HepG2 (cell line): ENCODE results near the gene ELP1. TPM values are rescaled to one million over a fixed set of nuclear protein-coding genes. Genes with fewer than 3 reads are reported as not detected.

Experiments used
- ATAC-seq: fragments of 200-7000 bp; cut with Tn5 transposase; 3 replicates; pipeline ENCODE4 v1.9.1; 2020; ENCODE audit warnings: mild to moderate bottlenecking, moderate library complexity
- BruUV-seq: library from RNA; stranded (reverse); fragments of 400-500 nt; replicated peaks from 2 replicates; lab custom pipeline; 2021; lab: Mats Ljungman, UMichigan
- CTCF ChIA-PET: fragments of 300-600 bp; formaldehyde crosslinking; extraction: SDS; loops from one replicate; lab custom pipeline; 2021; ENCODE audit warnings: low total read pairs, inconsistent platforms, low intra/inter-chr PET ratio; lab: Yijun Ruan, JAX
- POLR2A ChIA-PET: fragments of 350-600 bp; sonication (Branson Sonifier 250); formaldehyde crosslinking; loops from one replicate; lab custom pipeline; 2020; ENCODE audit warnings: antibody characterized with exemption, inconsistent platforms; lab: Yijun Ruan, JAX
- DNase-seq: peaks from one replicate; pipeline ENCODE4 v3.0.0-alpha.2; 2015; ENCODE audit warnings: low spot score
- FAIRE-seq: peaks from 3 replicates; lab custom pipeline; 2011; peaks lifted over from hg19 to GRCh38; lab: Jason Lieb, UNC
- H2AFZ ChIP-seq: one replicate; pipeline ENCODE4 v1.6.1; 2011; ENCODE audit warnings: low read length, inconsistent platforms
- H3K27ac ChIP-seq: fragments of 300-600 bp; 3 replicates; pipeline ENCODE4 v1.8.0; 2011; ENCODE audit warnings: mixed run types, mild to moderate bottlenecking, mixed read lengths, low read length, inconsistent platforms; ENCODE audit not compliant: insufficient read depth; ENCODE audit errors: extremely low read length
- H3K27me3 ChIP-seq, 2 experiments: fragments of 200-600 bp in 1 of 2; 2 replicates in 1 of 2; 3 replicates in 1 of 2; pipeline versions ENCODE4 v1.6.0 to v1.8.0; 2011; ENCODE audit warnings: low read length in 2 of 2, mild to moderate bottlenecking in 2 of 2, moderate library complexity in 2 of 2, inconsistent platforms in 1 of 2; ENCODE audit not compliant: insufficient read depth in 2 of 2, control insufficient read depth in 1 of 2
- H3K36me3 ChIP-seq, 2 experiments: fragments of 200-600 bp in 1 of 2; replicated peaks in 1 of 2; 2 replicates in 1 of 2; 3 replicates in 1 of 2; pipeline versions ENCODE4 v1.5.1 to v1.8.0; 2011; ENCODE audit warnings: low read length in 2 of 2, inconsistent platforms in 1 of 2; ENCODE audit not compliant: insufficient read depth in 2 of 2, control insufficient read depth in 1 of 2
- H3K4me1 ChIP-seq: 2 replicates; pipeline ENCODE4 v1.5.1; 2012; ENCODE audit warnings: low read length, inconsistent platforms; ENCODE audit not compliant: insufficient read depth
- H3K4me2 ChIP-seq: 2 replicates; pipeline ENCODE4 v1.6.0; 2011; ENCODE audit warnings: low read depth, low read length, inconsistent platforms
- H3K4me3 ChIP-seq, 3 experiments: fragments of 200-600 bp in 1 of 3; sonication (generic), shearing (Covaris generic) in 1 of 3; replicated peaks in 1 of 3; 2 replicates each; pipeline ENCODE4 v1.5.1; 2011 to 2016; ENCODE audit warnings: low read length in 3 of 3, inconsistent platforms in 2 of 3, low read depth in 2 of 3, mild to moderate bottlenecking in 2 of 3, control low read depth in 1 of 3, mixed read lengths in 1 of 3; ENCODE audit not compliant: insufficient read depth in 1 of 3
- H3K79me2 ChIP-seq: one replicate; pipeline ENCODE4 v1.6.1; 2011; ENCODE audit warnings: low read length, inconsistent platforms; ENCODE audit not compliant: insufficient read depth
- H3K9ac ChIP-seq: 2 replicates; pipeline ENCODE4 v1.6.0; 2011; ENCODE audit warnings: mild to moderate bottlenecking, low read depth, low read length, inconsistent platforms; ENCODE audit not compliant: insufficient read depth
- H3K9me3 ChIP-seq: 2 replicates; pipeline ENCODE4 v1.5.1; 2012; ENCODE audit warnings: mild to moderate bottlenecking, low read length
- H4K20me1 ChIP-seq: 2 replicates; pipeline ENCODE4 v1.6.0; 2011; ENCODE audit warnings: inconsistent platforms, mild to moderate bottlenecking, low read length, moderate library complexity; ENCODE audit not compliant: insufficient read depth
- FUBP1 ChIP-seq: sonication (generic); formaldehyde crosslinking; IDR thresholded peaks from 2 replicates; pipeline ENCODE4 v1.5.1; 2020; ENCODE audit warnings: missing genetic modification reagents, mild to moderate bottlenecking, borderline replicate concordance
- GLMP ChIP-seq: sonication (generic); formaldehyde crosslinking; IDR thresholded peaks from 2 replicates; pipeline ENCODE4 v1.9.0; 2021; ENCODE audit warnings: missing genetic modification reagents, mild to moderate bottlenecking, borderline replicate concordance
- NR2F1 ChIP-seq, 2 experiments: fragments of 450-650 bp in 1 of 2; formaldehyde crosslinking in 1 of 2; IDR thresholded peaks; 2 replicates each; pipeline versions ENCODE4 v1.5.0 to v1.6.1; 2016 to 2020; ENCODE audit warnings: mild to moderate bottlenecking in 1 of 2, missing compliant biosample characterization in 1 of 2, missing genetic modification reagents in 1 of 2, moderate library complexity in 1 of 2
- NR2F2 ChIP-seq: IDR thresholded peaks from 2 replicates; pipeline ENCODE4 v1.6.1; 2012; ENCODE audit warnings: low read depth, inconsistent platforms, borderline replicate concordance
- PAX8 ChIP-seq: sonication (generic); formaldehyde crosslinking; IDR thresholded peaks from 2 replicates; pipeline ENCODE4 v1.8.0; 2022; ENCODE audit warnings: mild to moderate bottlenecking, missing genetic modification reagents, borderline replicate concordance
- ZHX1 ChIP-seq: sonication (generic); formaldehyde crosslinking; IDR thresholded peaks from 2 replicates; pipeline ENCODE4 v1.8.1; 2022; ENCODE audit warnings: low read depth, mild to moderate bottlenecking, missing genetic modification reagents
- ZNF574 ChIP-seq: sonication (generic); formaldehyde crosslinking; IDR thresholded peaks from 2 replicates; pipeline ENCODE4 v1.4.0; 2020; ENCODE audit warnings: missing genetic modification reagents
- WGBS: methylation state at CpG from one replicate; pipeline ENCODE4 v1.1.6; 2017; ENCODE audit warnings: low lambda C conversion rate; 5-methylcytosine and 5-hydroxymethylcytosine counted together
- in situ Hi-C: cut with HindIII; loops from 2 replicates; pipeline ENCODE4 v1.10.0; 2017; ENCODE audit warnings: low pct_unique_long_range_greater_than_20kb; ENCODE audit not compliant: extremely low pct_ligation_motif_present
- intact Hi-C: fragments of 100-400 bp; cut with micrococcal nuclease; formaldehyde crosslinking; loops from one replicate; pipeline ENCODE4 v1.10.0; 2022; ENCODE audit not compliant: unreplicated experiment
- polyA plus RNA-seq, 8 experiments: library from polyadenylated mRNA; depleted of rRNA in 3 of 8; stranded (reverse) in 7 of 8; unstranded in 1 of 8; fragments of >200 nt; fragmentation: Illumina TruSeq in 4 of 8; extraction: Trizol in 4 of 8; gene quantifications; 2 replicates each; pipeline versions ENCODE4 v1.2.1 to v1.2.3, GENCODE V29; 2011 to 2016; ENCODE audit warnings: low read depth in 4 of 8, missing spikeins in 1 of 8, mixed read lengths in 1 of 8; ENCODE audit not compliant: insufficient read depth in 1 of 8
- total RNA-seq, 5 experiments: library from RNA; depleted of rRNA; stranded (reverse); fragments of >200 nt; fragmentation: Illumina TruSeq; extraction: Trizol; gene quantifications; 2 replicates each; pipeline ENCODE4 v1.2.3, GENCODE V29; 2016; ENCODE audit warnings: low read depth in 1 of 5

Gene ELP1
- total and polyA plus RNA-seq, 2 of the 13 experiments (the other 11 are each of a cell fraction or from before 2014, with no cell fraction given), result 157 to 275 TPM

- DNase-seq (no peak), FAIRE-seq (no peak), ATAC-seq (peak; percentile 36)
- Histone ChIP-seq H3K9ac (no peak overlapping the region), H3K36me3 (no peaks in the 10 kb centered on the region), H3K4me1 (peaks cover 49% of the 10 kb centered on the region), H3K27me3 (no peaks in the 10 kb centered on the region), H3K27ac (no peak overlapping the region), H2AFZ (no peak overlapping the region), H3K79me2 (no peaks in the 10 kb centered on the region), H4K20me1 (no peaks in the 10 kb centered on the region), H3K4me2 (no peak overlapping the region), H3K4me3 (no peak overlapping the region), H3K9me3 (no peaks in the 10 kb centered on the region)
- intact Hi-C loops, result no loop called here
- POLR2A ChIA-PET, result interaction anchor here (1.9 kb wide), 1 partner anchor 13 kb away, joined by 5 read pairs; no protein-coding TSS in a partner anchor
- TF ChIP-seq ZHX1 (CRISPR knock-in tag), result no peak
- TF ChIP-seq GLMP (CRISPR knock-in tag), result no peak
- WGBS, result 100% methylated on average over 1 of the region's 3 CpGs
- BruUV-seq, result no TSS peak
- in situ Hi-C loops, result no loop called here
- CTCF ChIA-PET, result no interaction called here
These were observed 79.8 kb downstream of the ELP1 start for GRCh38 chr9:108854094-108854493.

GRCh38 chr9:108852079-108852478, 81.8 kb downstream of the ELP1 start:
- Histone ChIP-seq H3K27ac (no peak overlapping the region), H3K79me2 (no peaks in the 10 kb centered on the region), H3K4me3 (no peak overlapping the region), H4K20me1 (no peaks in the 10 kb centered on the region), H3K4me2 (peak overlapping the region; percentile 28; the same call in 1 of the 2 replicates), H3K4me1 (peaks cover 64% of the 10 kb centered on the region), H3K9me3 (no peaks in the 10 kb centered on the region), H2AFZ (no peak overlapping the region), H3K27me3 (no peaks in the 10 kb centered on the region), H3K36me3 (no peaks in the 10 kb centered on the region), H3K9ac (no peak overlapping the region)
- ChIA-PET POLR2A (interaction anchor here (1.3 to 1.4 kb wide), 2 partner anchors 17 to 33 kb away, joined by 5 to 7 read pairs; no protein-coding TSS in a partner anchor), CTCF (no interaction called here)
- intact Hi-C loops, result no loop called here
- BruUV-seq, result no TSS peak
- FAIRE-seq (peak; percentile 73), ATAC-seq (peak; percentile 40), DNase-seq (peak; percentile 77)
- in situ Hi-C loops, result no loop called here
- 0% methylated on average over 1 of the region's 1 CpG for whole genome bisulfite sequencing
- peak in 1 of 2 experiments; percentile 79; a peak in 3 of 4 replicates for TF ChIP-seq NR2F1 (CRISPR knock-in tag; IDR thresholded peaks at IDR 0.05)
- TF ChIP-seq PAX8 (CRISPR knock-in tag), result no peak
- TF ChIP-seq NR2F2, result peak; percentile 68
- no peak for TF ChIP-seq FUBP1
- TF ChIP-seq ZNF574 (CRISPR knock-in tag), result no peak
